Stimulated activated CD4-positive, alpha-beta T cell treated with anti-CD3 and anti-CD28 coated beads, Interleukin-15, amount 100 ng/mL, for 24 hours (primary cell): ENCODE measurements around the gene CFAP46.
"Not testable (repeated sequence)": the region's sequence is repeated elsewhere in the genome, so short reads cannot be mapped to it uniquely, and the experiment has no call there.

ENCODE experiments used
- DNase-seq: peaks from one replicate; pipeline ENCODE4 v3.0.0-alpha.2; 2020

CFAP46 gene

DNA sequence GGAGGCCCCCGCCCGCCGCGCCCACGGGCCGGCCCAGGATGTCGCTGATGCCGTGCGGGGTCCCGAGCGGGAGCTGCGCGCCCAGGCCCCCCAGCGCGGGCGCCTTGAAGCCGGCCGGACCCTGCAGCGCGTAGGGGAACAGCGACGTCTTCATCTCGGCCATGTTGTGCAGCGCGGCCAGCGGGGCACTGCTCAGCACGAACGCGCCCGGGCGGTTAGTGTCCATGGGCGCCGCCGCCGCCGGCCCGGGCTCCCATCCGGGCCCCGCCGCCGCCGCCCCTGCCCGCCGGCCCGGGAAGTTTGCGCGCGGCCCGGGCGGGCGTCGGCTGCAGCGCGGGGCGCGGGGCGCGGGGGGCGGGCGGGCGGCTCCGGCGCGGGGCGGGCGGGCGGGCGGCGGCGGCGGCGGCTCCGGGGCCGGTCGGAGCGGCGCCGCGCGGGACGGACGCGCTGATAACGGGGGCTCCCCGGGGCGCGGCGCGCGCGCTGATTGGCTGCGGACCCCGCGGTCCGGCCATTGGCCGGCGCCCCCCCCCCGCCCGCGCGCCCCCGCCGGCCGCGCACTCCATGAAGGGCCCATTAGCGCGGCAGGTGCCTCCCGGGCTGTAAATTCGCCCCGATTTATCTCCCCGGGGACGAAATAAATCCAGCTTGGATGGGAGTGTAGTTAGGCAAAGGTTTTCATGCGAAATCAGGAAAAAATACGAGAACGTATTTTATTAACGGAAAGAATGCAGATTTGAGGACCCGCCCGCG is 156.5 kb downstream of the CFAP46 start, which contains the start of gene NKX6-2:
Gene NKX6-2, minus strand, starts transcription at position 425 of the 753 bp plus-strand sequence. Its CDS starts 199 bp downstream, at position 226.
- no peak for DNase-seq

GRCh38 chr10:132784866-132785722 is 157.3 kb downstream of the CFAP46 start:
- DNase-seq, result no peak

- DNase-seq, result no peak
Observed at GRCh38 chr10:132783940-132784865, 158.2 kb downstream of the CFAP46 start.

DNA sequence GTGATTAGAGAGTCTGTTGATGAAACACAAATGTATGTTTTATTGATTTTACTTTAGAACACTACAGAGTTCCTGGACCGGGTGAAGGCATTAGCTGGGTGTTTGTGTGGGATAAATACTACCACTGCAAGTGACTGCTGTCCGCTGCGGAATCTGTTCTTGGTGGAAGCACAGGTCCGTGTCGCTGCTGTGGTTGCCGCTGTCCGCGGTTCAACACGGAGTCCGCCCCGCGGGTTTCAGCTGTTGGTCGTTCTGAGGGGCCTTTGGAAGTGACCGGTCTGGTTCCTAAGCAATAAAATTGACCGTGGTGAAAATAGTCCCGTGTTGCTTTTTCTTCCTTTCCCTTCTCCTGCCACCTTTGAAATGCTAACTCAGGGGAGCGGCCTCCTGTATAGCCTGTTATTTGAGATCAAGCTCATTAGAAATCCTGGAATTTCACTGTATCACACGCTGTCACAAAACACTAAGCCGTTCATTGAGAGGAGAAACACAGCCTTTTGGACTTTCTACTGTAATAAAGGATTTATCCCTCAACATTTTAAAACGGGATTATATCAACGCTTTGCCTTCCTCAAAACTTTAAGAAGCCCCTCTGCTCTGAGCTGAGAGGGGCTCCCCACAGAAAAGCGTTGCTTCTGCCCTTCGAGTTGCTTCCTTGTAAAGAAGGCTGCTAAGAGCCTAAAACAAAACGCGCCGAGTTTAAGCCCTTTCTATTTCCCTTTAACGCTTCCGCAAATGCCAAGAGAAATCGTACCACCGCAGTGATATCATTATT is 159.0 kb downstream of the CFAP46 start:
- no peak for DNase-seq

- DNase-seq, result no peak
Observed at GRCh38 chr10:132781556-132781955, 160.8 kb downstream of the CFAP46 start.

- DNase-seq, result no peak
Observed at GRCh38 chr10:132780356-132780755, 162.0 kb downstream of the CFAP46 start.

DNA sequence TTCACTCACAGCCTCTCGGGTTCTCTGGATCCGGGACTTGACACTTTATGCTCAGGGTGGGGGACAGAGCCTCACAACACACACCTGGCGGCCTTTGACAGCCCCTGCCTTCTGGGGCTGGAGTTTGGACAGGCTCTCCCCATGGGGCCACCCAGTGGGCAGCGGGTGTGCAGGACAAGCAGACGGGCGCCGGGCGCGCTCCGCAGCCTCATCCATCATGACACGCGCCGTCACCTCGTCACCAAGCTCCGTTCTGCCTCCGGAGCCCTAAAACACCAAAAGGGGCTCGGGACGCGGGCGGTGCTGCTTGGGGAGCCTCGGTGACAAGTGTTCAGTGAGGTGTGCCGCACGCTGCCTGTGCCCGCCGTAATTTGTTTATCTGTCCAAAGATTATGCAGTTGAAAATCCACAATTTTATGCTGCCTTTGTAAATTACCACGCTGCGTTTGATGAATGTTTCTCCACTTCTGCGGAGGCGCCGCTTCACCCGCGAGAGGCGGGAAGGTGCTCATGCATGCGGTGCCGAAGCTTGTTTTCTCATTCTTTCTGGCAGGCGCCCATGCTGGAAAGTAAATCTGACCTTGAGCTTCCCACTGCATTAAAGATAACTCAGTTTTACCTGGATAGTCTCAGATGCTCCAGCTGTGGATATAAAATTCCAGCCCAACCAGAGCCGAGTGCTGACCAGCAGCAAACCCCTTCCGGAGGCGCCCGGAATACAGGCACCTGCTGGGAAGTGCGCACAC is 162.6 kb downstream of the CFAP46 start:
- DNase-seq, result no peak

DNA sequence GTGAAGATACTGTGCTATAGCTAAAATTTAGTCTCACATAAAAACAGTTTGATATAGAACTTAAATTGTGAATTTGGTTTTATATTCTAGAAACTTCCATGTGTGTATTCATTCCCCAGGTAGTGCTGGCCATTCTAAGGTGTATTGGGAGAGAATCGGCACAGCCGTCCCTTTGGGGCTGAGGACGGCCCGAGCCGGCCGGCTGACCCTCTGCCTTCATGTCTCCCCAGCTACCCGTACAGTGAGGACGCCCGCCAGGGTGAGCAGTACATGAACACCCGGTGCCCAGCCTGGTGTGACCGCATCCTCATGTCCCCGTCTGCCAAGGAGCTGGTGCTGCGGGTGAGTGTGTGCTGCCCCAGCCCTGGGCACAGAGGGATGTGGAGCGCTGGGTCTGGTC is 164.9 kb downstream of the CFAP46 start:
- no peak for DNase-seq

- no peak for DNase-seq
Observed at GRCh38 chr10:132776821-132777220, 165.5 kb downstream of the CFAP46 start.

GRCh38 chr10:132776186-132776585 is 166.2 kb downstream of the CFAP46 start:
- DNase-seq, result no peak

- no peak for DNase-seq
Observed at GRCh38 chr10:132774902-132775863, 167.2 kb downstream of the CFAP46 start.

GRCh38 chr10:132774181-132774901 is 168.0 kb downstream of the CFAP46 start:
- DNase-seq, result no peak

DNA sequence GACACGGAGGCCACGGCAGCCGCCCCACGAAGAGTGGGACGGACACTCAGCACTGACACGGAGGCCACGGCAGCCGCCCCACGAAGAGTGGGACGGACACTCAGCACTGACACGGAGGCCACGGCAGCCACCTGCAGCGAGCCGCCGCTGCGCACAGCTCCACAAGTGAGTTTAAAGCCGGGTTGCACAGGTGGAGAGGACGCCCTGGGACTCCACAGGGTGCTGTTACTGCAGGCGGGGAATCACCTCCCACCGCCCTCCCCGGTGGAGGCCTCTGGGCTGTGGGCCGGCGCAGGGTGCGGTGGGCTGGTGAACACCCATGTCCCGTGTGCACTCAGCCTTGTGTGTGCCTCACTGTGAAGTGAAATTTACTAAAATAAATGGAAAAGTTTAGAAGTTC is 169.6 kb downstream of the CFAP46 start:
- DNase-seq, result not testable (repeated sequence)

GRCh38 chr10:132770061-132771021 is 172.0 kb downstream of the CFAP46 start:
- DNase-seq, result no peak

DNA sequence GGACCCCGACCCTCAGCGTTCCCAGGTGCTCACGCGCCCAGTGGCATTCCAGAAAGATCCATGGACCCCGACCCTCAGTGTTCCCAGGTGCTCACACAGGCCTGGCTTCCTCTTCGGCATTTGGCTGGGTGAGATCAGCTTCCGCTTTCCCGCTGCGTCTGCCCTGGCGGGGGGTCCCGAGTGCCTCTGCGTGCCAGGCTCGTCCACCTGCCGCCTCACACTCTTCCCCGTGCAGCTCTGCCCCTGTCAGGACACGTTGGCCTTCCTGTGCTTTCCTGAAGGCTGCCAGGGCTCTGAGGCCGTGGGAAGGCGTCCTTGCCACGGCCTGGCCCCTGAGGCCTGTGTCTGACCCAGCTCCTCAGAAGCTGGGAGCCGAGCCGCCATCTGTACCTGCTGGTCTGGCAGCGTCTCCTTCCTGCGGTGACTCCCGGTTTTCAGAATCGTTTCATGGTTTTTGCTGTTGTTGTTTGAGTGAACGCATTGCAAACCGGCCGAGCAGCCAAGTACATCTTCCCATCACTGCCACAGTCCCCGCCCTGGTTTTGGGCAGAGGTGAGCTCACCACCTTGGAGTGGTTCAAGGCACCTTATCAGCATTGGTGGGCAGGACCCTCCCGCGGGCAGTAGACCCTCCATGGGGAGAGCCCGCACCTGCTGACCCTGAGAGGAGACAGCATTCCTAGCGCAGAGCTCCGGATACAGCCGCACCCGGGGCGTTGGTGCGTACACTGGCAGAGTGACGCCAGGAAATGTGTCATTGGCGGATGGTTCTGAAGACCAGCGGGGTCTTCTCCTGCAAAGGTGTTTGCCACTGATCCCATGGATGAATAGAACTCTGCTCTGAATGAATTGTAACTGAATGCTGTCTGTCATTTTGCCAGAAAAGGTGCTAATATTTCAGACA is 173.8 kb downstream of the CFAP46 start:
- DNase-seq, result no peak

DNA sequence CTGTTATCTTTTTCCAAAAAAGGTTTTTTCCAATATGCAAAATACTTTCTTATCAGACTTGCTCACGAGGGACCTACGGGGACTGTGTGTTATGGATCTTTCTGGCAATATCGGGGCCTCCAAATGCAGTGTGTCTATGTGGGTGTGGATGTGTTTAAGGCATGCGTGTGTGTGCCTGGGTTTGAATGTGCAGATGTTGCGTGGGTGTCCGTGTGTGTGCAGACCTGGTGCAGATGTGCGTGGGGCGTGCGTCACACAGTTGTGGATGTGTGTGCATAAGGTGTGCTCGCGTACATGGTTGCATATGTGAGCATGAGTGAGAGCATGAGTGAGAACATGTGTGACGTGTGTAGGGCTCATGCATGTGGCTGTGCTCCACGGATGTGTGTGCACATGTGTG is 176.1 kb downstream of the CFAP46 start:
- no peak for DNase-seq

DNA sequence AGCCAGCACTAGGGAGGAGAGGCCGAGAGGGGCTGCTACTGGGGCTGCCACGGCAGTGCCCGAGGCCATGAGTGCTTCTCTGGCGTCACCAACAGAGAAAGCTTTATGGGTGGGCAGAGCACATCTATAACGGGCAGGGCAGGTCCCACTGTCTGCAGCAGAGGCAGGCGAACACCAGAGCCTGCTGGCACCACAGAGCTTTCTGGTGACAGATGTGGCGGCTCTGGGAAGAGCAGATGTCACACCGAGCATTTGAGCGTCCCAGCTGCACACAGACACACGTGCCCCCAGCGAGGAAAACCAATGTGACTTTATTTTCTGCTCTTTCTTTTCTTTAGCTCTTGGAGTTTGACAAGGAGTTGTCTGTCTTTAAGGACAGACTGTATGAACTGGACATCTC is 176.9 kb downstream of the CFAP46 start:
- no peak for DNase-seq
